Keratinocyte (primary cell): Measurements from ENCODE around the gene U2AF1L4. TPM values are rescaled to one million over a fixed set of nuclear protein-coding genes. Genes with fewer than 3 reads are reported as not detected.

Experiments
- DNase-seq: peaks from one replicate; pipeline ENCODE4 v3.0.0-alpha.2; 2011; ENCODE audit warnings: low read depth, missing footprints, low spot score
- FAIRE-seq: peaks from 2 replicates; lab custom pipeline; 2011; peaks lifted over from hg19 to GRCh38; lab: Jason Lieb, UNC
- H2AFZ ChIP-seq: 2 replicates; pipeline ENCODE4 v1.6.0; 2012; ENCODE audit warnings: low read length, control low read depth, inconsistent platforms; ENCODE audit not compliant: control insufficient read depth
- H3K27ac ChIP-seq: 2 replicates; pipeline ENCODE4 v1.5.1; 2011; ENCODE audit warnings: low read length; ENCODE audit not compliant: control insufficient read depth, insufficient read depth
- H3K27me3 ChIP-seq: 3 replicates; pipeline ENCODE4 v1.6.0; 2011; ENCODE audit warnings: low read length; ENCODE audit not compliant: control insufficient read depth, insufficient read depth; ENCODE audit errors: extremely low read depth
- H3K36me3 ChIP-seq, 2 experiments: 2 replicates in 1 of 2; 3 replicates in 1 of 2; pipeline ENCODE4 v1.5.1; 2011; ENCODE audit warnings: low read length in 2 of 2, mild to moderate bottlenecking in 1 of 2; ENCODE audit not compliant: control insufficient read depth in 2 of 2, insufficient read depth in 2 of 2; ENCODE audit errors: extremely low read depth in 1 of 2
- H3K4me1 ChIP-seq: 3 replicates; pipeline ENCODE4 v1.5.1; 2011; ENCODE audit warnings: low read length; ENCODE audit not compliant: control insufficient read depth, insufficient read depth; ENCODE audit errors: extremely low read depth
- H3K4me2 ChIP-seq: 3 replicates; pipeline ENCODE4 v1.6.0; 2011; ENCODE audit warnings: low read depth, low read length; ENCODE audit not compliant: control insufficient read depth, insufficient read depth; ENCODE audit errors: extremely low read depth
- H3K4me3 ChIP-seq, 3 experiments: fragments of 200-600 bp in 1 of 3; sonication (generic) in 1 of 3; 2 replicates in 2 of 3; 3 replicates in 1 of 3; pipeline ENCODE4 v1.5.1; 2011 to 2016; ENCODE audit warnings: low read length in 3 of 3, mild to moderate bottlenecking in 3 of 3, control low read depth in 2 of 3, inconsistent platforms in 1 of 3, low read depth in 1 of 3, mixed read lengths in 1 of 3, mixed run types in 1 of 3, moderate library complexity in 1 of 3; ENCODE audit not compliant: control insufficient read depth in 2 of 3, insufficient read depth in 2 of 3; ENCODE audit errors: extremely low read depth in 1 of 3
- H3K79me2 ChIP-seq: 2 replicates; pipeline ENCODE4 v1.6.0; 2012; ENCODE audit warnings: low read length; ENCODE audit not compliant: control insufficient read depth, insufficient read depth
- H3K9ac ChIP-seq: 3 replicates; pipeline ENCODE4 v1.6.0; 2011; ENCODE audit warnings: low read length; ENCODE audit not compliant: control insufficient read depth, insufficient read depth; ENCODE audit errors: extremely low read depth
- H3K9me1 ChIP-seq: 3 replicates; pipeline ENCODE4 v1.6.0; 2011; ENCODE audit warnings: low read length; ENCODE audit not compliant: control insufficient read depth, insufficient read depth; ENCODE audit errors: extremely low read depth
- H3K9me3 ChIP-seq: 2 replicates; pipeline ENCODE4 v1.5.1; 2012; ENCODE audit warnings: low read depth, low read length; ENCODE audit not compliant: control insufficient read depth
- H4K20me1 ChIP-seq: 3 replicates; pipeline ENCODE4 v1.6.0; 2011; ENCODE audit warnings: low read length; ENCODE audit not compliant: control insufficient read depth, insufficient read depth; ENCODE audit errors: extremely low read depth
- EZH2 ChIP-seq: IDR thresholded peaks from one replicate; pipeline ENCODE4 v1.6.1; 2012; ENCODE audit warnings: inconsistent platforms, mild to moderate bottlenecking, low read length, moderate library complexity
- dilution Hi-C: fragments of 300-500 bp; cut with MboI; formaldehyde crosslinking; loops from one replicate; pipeline ENCODE4 v1.7.0; 2020; ENCODE audit warnings: low sequenced_read_pairs; ENCODE audit not compliant: extremely low pct_ligation_motif_present
- polyA plus RNA-seq, 5 experiments: library from polyadenylated mRNA; depleted of rRNA in 3 of 5; stranded (reverse) in 3 of 5; stranded (forward) in 1 of 5; unstranded in 1 of 5; fragments of >200 nt; gene quantifications; 1 replicate in 1 of 5; 2 replicates in 3 of 5; 3 replicates in 1 of 5; pipeline versions ENCODE4 v1.2.1 to v1.2.3, GENCODE V29; 2011 to 2012; ENCODE audit warnings: missing spikeins in 2 of 5, low read depth in 1 of 5, low replicate concordance in 1 of 5
- TF ChIP-seq, protein P1 (sequence below), 3 experiments: IDR thresholded peaks in 1 of 3; conservative IDR thresholded peaks in 1 of 3; optimal IDR thresholded peaks in 1 of 3; 2 replicates in 2 of 3; 3 replicates in 1 of 3; pipeline versions ENCODE3 to v1.5.1; 2011; ENCODE audit warnings: low read length in 3 of 3, mild to moderate bottlenecking in 3 of 3, moderate library complexity in 2 of 3, control low read depth in 1 of 3, inconsistent platforms in 1 of 3; ENCODE audit not compliant: insufficient read depth in 2 of 3; ENCODE audit errors: extremely low read depth in 1 of 3

Gene U2AF1L4
- polyA plus RNA-seq, 1 donor (not counting 4 experiments of a cell fraction or from before 2014, with no cell fraction given) = 8.9 TPM

DNA sequence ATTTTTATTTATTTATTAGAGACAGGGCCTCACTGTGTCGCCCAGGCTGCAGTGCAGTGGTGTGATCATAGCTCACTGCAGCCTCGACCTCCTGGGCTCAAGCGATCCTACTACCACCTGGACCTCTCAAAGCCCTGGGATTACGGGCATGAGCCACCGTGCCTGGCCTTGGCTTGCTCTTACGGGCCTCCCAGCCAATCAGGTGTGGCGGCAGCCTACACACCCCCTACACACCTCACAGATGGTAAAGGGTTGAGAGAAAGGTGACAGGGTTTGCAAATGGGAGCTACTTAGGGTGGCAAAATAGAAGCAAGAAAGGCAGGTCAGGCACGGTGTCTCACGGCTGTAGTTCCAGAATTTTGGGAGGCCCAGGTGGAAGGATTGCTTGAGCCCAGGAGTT lies 41.9 kb downstream of the U2AF1L4 start:
- Histone ChIP-seq H2AFZ (no peak overlapping the region), H3K4me2 (no peak overlapping the region), H3K79me2 (no peaks in the 10 kb centered on the region), H3K36me3 (no peaks in the 10 kb centered on the region), H3K9ac (no peak overlapping the region), H3K27me3 (no peaks in the 10 kb centered on the region), H3K4me1 (no peaks in the 10 kb centered on the region), H3K9me1 (no peaks in the 10 kb centered on the region), H3K9me3 (no peaks in the 10 kb centered on the region), H4K20me1 (no peaks in the 10 kb centered on the region), H3K4me3 (no peak overlapping the region), H3K27ac (no peak overlapping the region)
- FAIRE-seq = no peak
- dilution Hi-C loops = no loop called here
- DNase-seq = no peak
- TF ChIP-seq, protein P1, sequence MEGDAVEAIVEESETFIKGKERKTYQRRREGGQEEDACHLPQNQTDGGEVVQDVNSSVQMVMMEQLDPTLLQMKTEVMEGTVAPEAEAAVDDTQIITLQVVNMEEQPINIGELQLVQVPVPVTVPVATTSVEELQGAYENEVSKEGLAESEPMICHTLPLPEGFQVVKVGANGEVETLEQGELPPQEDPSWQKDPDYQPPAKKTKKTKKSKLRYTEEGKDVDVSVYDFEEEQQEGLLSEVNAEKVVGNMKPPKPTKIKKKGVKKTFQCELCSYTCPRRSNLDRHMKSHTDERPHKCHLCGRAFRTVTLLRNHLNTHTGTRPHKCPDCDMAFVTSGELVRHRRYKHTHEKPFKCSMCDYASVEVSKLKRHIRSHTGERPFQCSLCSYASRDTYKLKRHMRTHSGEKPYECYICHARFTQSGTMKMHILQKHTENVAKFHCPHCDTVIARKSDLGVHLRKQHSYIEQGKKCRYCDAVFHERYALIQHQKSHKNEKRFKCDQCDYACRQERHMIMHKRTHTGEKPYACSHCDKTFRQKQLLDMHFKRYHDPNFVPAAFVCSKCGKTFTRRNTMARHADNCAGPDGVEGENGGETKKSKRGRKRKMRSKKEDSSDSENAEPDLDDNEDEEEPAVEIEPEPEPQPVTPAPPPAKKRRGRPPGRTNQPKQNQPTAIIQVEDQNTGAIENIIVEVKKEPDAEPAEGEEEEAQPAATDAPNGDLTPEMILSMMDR (optimal IDR thresholded peaks at IDR 0.05 in 1 of 3, IDR thresholded peaks at IDR 0.05 in 1 of 3, conservative IDR thresholded peaks at IDR 0.05 in 1 of 3; ENCODE audit: extremely low read depth in 1 of 3, insufficient read depth in 2 of 3, low read length in 3 of 3) = no peak
- TF ChIP-seq EZH2 = no peak

DNA sequence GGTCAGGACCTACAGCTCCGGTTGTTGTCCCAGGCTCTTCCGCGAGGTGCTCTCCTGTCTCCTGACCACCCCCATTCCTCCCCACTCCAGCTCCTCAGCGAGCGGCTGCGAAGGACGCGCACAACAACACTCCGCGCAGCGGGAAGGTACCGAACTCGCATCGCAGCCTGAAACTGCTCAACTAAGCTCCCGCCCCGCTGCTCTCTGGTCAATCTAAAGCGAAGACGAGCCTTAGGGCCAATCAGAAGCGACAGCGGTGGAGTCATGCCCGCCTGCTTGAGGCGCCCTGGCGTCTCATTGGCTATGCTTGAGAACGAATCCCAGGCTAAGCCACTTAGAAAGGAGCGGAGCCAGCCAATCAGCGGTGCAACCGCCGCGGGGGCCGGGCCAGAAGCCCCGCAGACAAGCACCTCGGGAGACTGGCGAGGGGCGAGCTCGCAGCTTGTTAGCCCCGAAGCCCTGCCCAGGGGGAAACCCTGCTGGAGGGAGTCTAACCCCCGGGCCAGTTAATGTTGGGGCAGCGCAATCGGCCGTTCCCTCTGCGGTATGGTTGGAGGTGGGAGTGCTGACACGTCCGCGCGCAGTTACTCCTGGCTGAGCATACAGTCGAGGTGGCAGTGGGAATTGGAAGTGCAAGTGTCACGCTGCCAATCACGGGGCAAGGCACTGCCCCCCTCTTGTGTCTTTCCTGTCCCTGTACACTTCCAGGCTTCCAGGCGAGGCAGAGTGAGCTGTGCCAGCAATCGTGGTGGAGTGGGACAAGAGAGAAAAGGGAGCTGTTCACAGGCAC lies 42.8 kb downstream of the U2AF1L4 start:
- H3K9me1 ChIP-seq = no peaks in the 10 kb centered on the region
- no peak for TF ChIP-seq EZH2
- TF ChIP-seq, protein P1 (optimal IDR thresholded peaks at IDR 0.05 in 1 of 3, IDR thresholded peaks at IDR 0.05 in 1 of 3, conservative IDR thresholded peaks at IDR 0.05 in 1 of 3; ENCODE audit: extremely low read depth in 1 of 3, insufficient read depth in 2 of 3, low read length in 3 of 3) = no peak
- no peaks in the 10 kb centered on the region for H4K20me1 ChIP-seq
- peak overlapping the region; percentile 56 to 82 (median 60) for H3K4me3 ChIP-seq
- H3K4me2 ChIP-seq = peak overlapping the region; percentile 77
- no peaks in the 10 kb centered on the region for H3K4me1 ChIP-seq
- H3K79me2 ChIP-seq = no peaks in the 10 kb centered on the region
- no peaks in the 10 kb centered on the region for H3K9me3 ChIP-seq
- H2AFZ ChIP-seq = peak overlapping the region; percentile 98
- no peak overlapping the region for H3K27ac ChIP-seq
- DNase-seq (peak; percentile 94), FAIRE-seq (peak; percentile 62)
- no peaks in the 10 kb centered on the region for H3K36me3 ChIP-seq
- dilution Hi-C loops = no loop called here
- peak overlapping the region; percentile 61 for H3K9ac ChIP-seq
- H3K27me3 ChIP-seq = no peaks in the 10 kb centered on the region
